ENCODE results near the gene FBXW4.

Gene FBXW4

DNA sequence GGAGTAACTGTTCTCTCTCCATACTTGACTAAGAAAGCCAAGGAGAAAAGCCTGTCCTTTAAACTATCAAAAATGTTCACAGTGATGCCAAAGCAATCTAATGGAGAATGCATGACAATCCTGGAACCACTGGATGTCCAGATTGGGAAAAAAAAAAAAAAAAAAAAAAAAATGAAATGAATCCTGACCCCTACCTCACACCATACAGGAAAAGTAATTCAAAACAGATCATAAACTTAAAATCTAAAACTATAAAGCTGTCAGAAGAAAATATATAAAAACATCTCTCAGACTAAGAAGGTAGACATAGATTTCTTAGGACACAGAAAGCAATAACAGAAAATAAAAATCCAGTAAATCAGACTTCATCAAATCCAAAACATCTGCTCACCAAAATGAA lies 18.4 kb downstream of the FBXW4 start:
- H3K4me3 ChIP-seq (ENCODE audit: low read depth, low read length), result no peak overlapping the region
- H3K4me1 ChIP-seq (ENCODE audit: control insufficient read depth, insufficient read depth, low read length), result no peaks in the 10 kb centered on the region
- H3K27ac ChIP-seq (ENCODE audit: extremely low read depth, low read depth, low read length), result no peak overlapping the region
- ChIA-PET POLR2A (no interaction called here), CTCF (no interaction called here)
- H3K9me3 ChIP-seq (ENCODE audit: control insufficient read depth, insufficient read depth, low read depth, low read length), result no peaks in the 10 kb centered on the region
- TF ChIP-seq ZSCAN23 (tag by site-specific recombination; IDR thresholded peaks at IDR 0.05) (no peak), SALL2 (tag by site-specific recombination; IDR thresholded peaks at IDR 0.05; ENCODE audit: borderline replicate concordance) (no peak), ZNF571 (tag by site-specific recombination; IDR thresholded peaks at IDR 0.05) (no peak), ZBTB48 (tag by site-specific recombination; IDR thresholded peaks at IDR 0.05) (no peak), ZNF24 (tag by site-specific recombination; IDR thresholded peaks at IDR 0.05) (no peak), KLF8 (tag by site-specific recombination; IDR thresholded peaks at IDR 0.05) (no peak), SETDB1 (IDR thresholded peaks at IDR 0.05; ENCODE audit: insufficient read length, low read length) (peak; percentile 62), ZNF121 (tag by site-specific recombination; IDR thresholded peaks at IDR 0.05) (no peak)
- TF ChIP-seq, protein P1, sequence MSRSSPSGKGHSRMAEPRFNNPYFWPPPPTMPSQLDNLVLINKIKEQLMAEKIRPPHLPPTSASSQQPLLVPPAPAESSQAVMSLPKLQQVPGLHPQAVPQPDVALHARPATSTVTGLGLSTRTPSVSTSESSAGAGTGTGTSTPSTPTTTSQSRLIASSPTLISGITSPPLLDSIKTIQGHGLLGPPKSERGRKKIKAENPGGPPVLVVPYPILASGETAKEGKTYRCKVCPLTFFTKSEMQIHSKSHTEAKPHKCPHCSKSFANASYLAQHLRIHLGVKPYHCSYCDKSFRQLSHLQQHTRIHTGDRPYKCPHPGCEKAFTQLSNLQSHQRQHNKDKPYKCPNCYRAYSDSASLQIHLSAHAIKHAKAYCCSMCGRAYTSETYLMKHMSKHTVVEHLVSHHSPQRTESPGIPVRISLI (tag by site-specific recombination; IDR thresholded peaks at IDR 0.05), result peak; percentile 55; the same call in 1 of the 2 replicates
- TF ChIP-seq, protein P2, sequence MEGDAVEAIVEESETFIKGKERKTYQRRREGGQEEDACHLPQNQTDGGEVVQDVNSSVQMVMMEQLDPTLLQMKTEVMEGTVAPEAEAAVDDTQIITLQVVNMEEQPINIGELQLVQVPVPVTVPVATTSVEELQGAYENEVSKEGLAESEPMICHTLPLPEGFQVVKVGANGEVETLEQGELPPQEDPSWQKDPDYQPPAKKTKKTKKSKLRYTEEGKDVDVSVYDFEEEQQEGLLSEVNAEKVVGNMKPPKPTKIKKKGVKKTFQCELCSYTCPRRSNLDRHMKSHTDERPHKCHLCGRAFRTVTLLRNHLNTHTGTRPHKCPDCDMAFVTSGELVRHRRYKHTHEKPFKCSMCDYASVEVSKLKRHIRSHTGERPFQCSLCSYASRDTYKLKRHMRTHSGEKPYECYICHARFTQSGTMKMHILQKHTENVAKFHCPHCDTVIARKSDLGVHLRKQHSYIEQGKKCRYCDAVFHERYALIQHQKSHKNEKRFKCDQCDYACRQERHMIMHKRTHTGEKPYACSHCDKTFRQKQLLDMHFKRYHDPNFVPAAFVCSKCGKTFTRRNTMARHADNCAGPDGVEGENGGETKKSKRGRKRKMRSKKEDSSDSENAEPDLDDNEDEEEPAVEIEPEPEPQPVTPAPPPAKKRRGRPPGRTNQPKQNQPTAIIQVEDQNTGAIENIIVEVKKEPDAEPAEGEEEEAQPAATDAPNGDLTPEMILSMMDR (tag by site-specific recombination; IDR thresholded peaks at IDR 0.05), result no peak
- H3K36me3 ChIP-seq (ENCODE audit: control insufficient read depth in 2 of 2, insufficient read depth in 1 of 2, low read length in 2 of 2), result peaks cover 4 to 32% of the 10 kb centered on the region in 2 experiments; a peak in 2 of 3 replicates

GRCh38 chr10:101675115-101675514 lies 19.9 kb downstream of the FBXW4 start:
- Histone ChIP-seq H3K4me1 (ENCODE audit: control insufficient read depth, insufficient read depth, low read length) (no peaks in the 10 kb centered on the region), H3K9me3 (ENCODE audit: control insufficient read depth, insufficient read depth, low read depth, low read length) (no peaks in the 10 kb centered on the region), H3K36me3 (ENCODE audit: control insufficient read depth in 2 of 2, insufficient read depth in 1 of 2, low read length in 2 of 2) (peaks cover 4 to 45% of the 10 kb centered on the region in 2 experiments; a peak in 2 of 3 replicates), H3K27ac (ENCODE audit: extremely low read depth, low read depth, low read length) (no peak overlapping the region), H3K4me3 (ENCODE audit: low read depth, low read length) (no peak overlapping the region)
- ChIA-PET POLR2A (no interaction called here), CTCF (no interaction called here)
- TF ChIP-seq FEZF1 (tag by site-specific recombination; IDR thresholded peaks at IDR 0.05) (no peak), ZNF138 (tag by site-specific recombination; IDR thresholded peaks at IDR 0.05; ENCODE audit: borderline replicate concordance) (no peak), ZNF416 (tag by site-specific recombination; IDR thresholded peaks at IDR 0.05) (no peak), ZNF2 (tag by site-specific recombination; IDR thresholded peaks at IDR 0.05) (no peak), ZSCAN5A (tag by site-specific recombination; IDR thresholded peaks at IDR 0.05) (no peak), ZNF341 (tag by site-specific recombination; IDR thresholded peaks at IDR 0.05; ENCODE audit: low read depth) (no peak), ZNF391 (tag by site-specific recombination; IDR thresholded peaks at IDR 0.05; ENCODE audit: borderline replicate concordance, low read depth) (no peak), OVOL3 (tag by site-specific recombination; IDR thresholded peaks at IDR 0.05) (no peak), ZNF785 (tag by site-specific recombination; IDR thresholded peaks at IDR 0.05) (no peak), ZNF514 (tag by site-specific recombination; IDR thresholded peaks at IDR 0.05) (no peak)
- TF ChIP-seq, protein P3, sequence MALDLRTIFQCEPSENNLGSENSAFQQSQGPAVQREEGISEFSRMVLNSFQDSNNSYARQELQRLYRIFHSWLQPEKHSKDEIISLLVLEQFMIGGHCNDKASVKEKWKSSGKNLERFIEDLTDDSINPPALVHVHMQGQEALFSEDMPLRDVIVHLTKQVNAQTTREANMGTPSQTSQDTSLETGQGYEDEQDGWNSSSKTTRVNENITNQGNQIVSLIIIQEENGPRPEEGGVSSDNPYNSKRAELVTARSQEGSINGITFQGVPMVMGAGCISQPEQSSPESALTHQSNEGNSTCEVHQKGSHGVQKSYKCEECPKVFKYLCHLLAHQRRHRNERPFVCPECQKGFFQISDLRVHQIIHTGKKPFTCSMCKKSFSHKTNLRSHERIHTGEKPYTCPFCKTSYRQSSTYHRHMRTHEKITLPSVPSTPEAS (tag by site-specific recombination; IDR thresholded peaks at IDR 0.05), result no peak
- TF ChIP-seq, protein P4, sequence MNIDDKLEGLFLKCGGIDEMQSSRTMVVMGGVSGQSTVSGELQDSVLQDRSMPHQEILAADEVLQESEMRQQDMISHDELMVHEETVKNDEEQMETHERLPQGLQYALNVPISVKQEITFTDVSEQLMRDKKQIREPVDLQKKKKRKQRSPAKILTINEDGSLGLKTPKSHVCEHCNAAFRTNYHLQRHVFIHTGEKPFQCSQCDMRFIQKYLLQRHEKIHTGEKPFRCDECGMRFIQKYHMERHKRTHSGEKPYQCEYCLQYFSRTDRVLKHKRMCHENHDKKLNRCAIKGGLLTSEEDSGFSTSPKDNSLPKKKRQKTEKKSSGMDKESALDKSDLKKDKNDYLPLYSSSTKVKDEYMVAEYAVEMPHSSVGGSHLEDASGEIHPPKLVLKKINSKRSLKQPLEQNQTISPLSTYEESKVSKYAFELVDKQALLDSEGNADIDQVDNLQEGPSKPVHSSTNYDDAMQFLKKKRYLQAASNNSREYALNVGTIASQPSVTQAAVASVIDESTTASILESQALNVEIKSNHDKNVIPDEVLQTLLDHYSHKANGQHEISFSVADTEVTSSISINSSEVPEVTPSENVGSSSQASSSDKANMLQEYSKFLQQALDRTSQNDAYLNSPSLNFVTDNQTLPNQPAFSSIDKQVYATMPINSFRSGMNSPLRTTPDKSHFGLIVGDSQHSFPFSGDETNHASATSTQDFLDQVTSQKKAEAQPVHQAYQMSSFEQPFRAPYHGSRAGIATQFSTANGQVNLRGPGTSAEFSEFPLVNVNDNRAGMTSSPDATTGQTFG (tag by site-specific recombination; IDR thresholded peaks at IDR 0.05; ENCODE audit: borderline replicate concordance), result no peak
- TF ChIP-seq, protein P5, sequence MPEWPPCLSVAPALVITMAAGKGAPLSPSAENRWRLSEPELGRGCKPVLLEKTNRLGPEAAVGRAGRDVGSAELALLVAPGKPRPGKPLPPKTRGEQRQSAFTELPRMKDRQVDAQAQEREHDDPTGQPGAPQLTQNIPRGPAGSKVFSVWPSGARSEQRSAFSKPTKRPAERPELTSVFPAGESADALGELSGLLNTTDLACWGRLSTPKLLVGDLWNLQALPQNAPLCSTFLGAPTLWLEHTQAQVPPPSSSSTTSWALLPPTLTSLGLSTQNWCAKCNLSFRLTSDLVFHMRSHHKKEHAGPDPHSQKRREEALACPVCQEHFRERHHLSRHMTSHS (tag by site-specific recombination; IDR thresholded peaks at IDR 0.05), result no peak
